Measurements from ENCODE around the gene TBC1D9B.

TBC1D9B gene

DNA sequence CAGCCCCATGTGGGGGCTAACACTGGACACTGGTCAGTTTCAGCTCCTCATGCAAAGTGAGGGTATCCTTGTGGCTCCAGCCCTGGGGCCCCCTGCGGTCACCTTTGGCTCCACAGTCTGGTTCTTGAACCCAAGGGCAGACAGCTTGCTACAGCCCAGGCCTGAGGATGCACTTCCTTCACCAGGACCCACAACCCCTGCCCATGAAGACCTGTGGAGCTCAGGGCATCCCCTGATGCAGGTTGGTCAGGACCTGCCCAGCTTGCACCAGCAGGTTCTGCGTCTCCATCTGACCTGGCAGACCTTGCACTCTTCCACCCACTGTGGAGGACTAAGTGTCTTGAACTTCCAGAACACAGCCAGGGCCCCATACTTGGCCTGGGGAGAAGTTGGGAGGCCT is 45.4 kb downstream of the TBC1D9B start:
- Histone ChIP-seq H3K36me3 (replicated peaks) (peaks cover 37% of the 10 kb centered on the region), H3K27ac (no peak overlapping the region), H3K4me3 (ENCODE audit: low read depth, low read length) (no peak overlapping the region), H3K27me3 (replicated peaks) (no peaks in the 10 kb centered on the region)
- DNase-seq: no peak
- in situ Hi-C loops (cut with HindIII; ENCODE audit: low pct_ligation_motif_present, low sequenced_read_pairs): no loop called here
- TF ChIP-seq, protein P1, sequence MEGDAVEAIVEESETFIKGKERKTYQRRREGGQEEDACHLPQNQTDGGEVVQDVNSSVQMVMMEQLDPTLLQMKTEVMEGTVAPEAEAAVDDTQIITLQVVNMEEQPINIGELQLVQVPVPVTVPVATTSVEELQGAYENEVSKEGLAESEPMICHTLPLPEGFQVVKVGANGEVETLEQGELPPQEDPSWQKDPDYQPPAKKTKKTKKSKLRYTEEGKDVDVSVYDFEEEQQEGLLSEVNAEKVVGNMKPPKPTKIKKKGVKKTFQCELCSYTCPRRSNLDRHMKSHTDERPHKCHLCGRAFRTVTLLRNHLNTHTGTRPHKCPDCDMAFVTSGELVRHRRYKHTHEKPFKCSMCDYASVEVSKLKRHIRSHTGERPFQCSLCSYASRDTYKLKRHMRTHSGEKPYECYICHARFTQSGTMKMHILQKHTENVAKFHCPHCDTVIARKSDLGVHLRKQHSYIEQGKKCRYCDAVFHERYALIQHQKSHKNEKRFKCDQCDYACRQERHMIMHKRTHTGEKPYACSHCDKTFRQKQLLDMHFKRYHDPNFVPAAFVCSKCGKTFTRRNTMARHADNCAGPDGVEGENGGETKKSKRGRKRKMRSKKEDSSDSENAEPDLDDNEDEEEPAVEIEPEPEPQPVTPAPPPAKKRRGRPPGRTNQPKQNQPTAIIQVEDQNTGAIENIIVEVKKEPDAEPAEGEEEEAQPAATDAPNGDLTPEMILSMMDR (IDR thresholded peaks at IDR 0.05; ENCODE audit: low read depth, low read length, missing control alignments): no peak

DNA sequence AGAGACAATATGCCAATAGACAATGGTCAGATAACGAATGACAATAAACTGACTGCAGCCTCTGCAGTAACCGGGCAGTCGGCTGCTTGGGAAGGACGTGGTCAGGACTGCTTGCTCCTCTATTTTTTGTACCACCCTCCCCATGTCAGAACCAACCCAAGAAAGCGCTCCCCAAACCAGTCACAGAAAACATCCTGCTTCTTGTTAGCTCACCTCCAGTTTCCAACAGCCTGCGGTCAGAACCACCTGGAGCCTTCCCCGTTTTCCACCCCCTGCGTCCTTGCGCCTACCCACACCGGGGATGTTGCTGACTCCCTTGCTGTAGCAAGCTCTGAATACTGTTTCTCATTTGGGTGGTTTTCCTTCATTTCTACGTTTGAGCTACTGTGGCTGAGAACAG is 47.4 kb downstream of the TBC1D9B start:
- DNase-seq: no peak
- TF ChIP-seq, protein P1 (IDR thresholded peaks at IDR 0.05; ENCODE audit: low read depth, low read length, missing control alignments): no peak
- H3K4me3 ChIP-seq (ENCODE audit: low read depth, low read length): no peak overlapping the region
- H3K27ac ChIP-seq: no peak overlapping the region
- in situ Hi-C loops (cut with HindIII; ENCODE audit: low pct_ligation_motif_present, low sequenced_read_pairs): no loop called here
- no peaks in the 10 kb centered on the region for H3K27me3 ChIP-seq (replicated peaks)
- H3K36me3 ChIP-seq (replicated peaks): peaks cover 28% of the 10 kb centered on the region

GRCh38 chr5:179858586-179859427 is 48.9 kb downstream of the TBC1D9B start, which contains the start of gene MRNIP:
MRNIP (minus strand) TSS chr5:179858817; CDS start chr5:179858796, 21 bp downstream.
- in situ Hi-C loops (cut with HindIII; ENCODE audit: low pct_ligation_motif_present, low sequenced_read_pairs): no loop called here
- TF ChIP-seq, protein P1 (IDR thresholded peaks at IDR 0.05; ENCODE audit: low read depth, low read length, missing control alignments): peak; percentile 21
- H3K4me3 ChIP-seq (ENCODE audit: low read depth, low read length): peak within 1 kb of the TSS; percentile 90
- peaks cover 16% of the 10 kb centered on the region for H3K36me3 ChIP-seq (replicated peaks)
- peak within 1 kb of the TSS; percentile 51 for H3K27ac ChIP-seq
- DNase-seq: peak; percentile 89
- no peaks in the 10 kb centered on the region for H3K27me3 ChIP-seq (replicated peaks)

GRCh38 chr5:179858241-179858585 is 49.5 kb downstream of the TBC1D9B start:
- H3K27ac ChIP-seq: no peak overlapping the region
- no peak for DNase-seq

DNA sequence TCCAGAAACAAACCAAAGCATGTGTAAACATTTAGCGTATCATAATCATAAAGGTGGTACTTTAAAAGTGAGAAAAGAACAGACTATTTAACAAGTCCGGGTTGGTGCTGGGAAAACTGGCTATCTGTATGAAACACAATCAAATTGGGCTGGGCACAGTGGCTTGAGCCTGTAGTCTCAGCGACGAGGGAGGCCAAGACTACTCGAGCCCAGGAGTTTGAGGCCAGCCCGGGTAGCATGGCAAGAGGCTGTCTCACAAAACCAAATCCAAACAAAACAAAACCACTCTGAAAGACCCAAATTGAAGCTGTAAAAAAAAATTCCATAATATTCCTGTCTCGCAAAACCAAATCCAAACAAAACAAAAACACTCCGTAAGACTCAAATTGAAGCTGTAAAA is 53.3 kb downstream of the TBC1D9B start:
- H3K27me3 ChIP-seq (replicated peaks): no peaks in the 10 kb centered on the region
- in situ Hi-C loops (cut with HindIII; ENCODE audit: low pct_ligation_motif_present, low sequenced_read_pairs): no loop called here
- TF ChIP-seq, protein P1 (IDR thresholded peaks at IDR 0.05; ENCODE audit: low read depth, low read length, missing control alignments): no peak
- H3K36me3 ChIP-seq (replicated peaks): peaks cover 18% of the 10 kb centered on the region
- no peak overlapping the region for H3K27ac ChIP-seq
- no peak for DNase-seq
- no peak overlapping the region for H3K4me3 ChIP-seq (ENCODE audit: low read depth, low read length)

More at GRCh38 chr5:179858241-179858585, 49.5 kb downstream of the TBC1D9B start:
- Histone ChIP-seq H3K36me3 (replicated peaks) (peaks cover 10% of the 10 kb centered on the region), H3K27me3 (replicated peaks) (no peaks in the 10 kb centered on the region), H3K4me3 (ENCODE audit: low read depth, low read length) (peak overlapping the region; percentile 90)
- in situ Hi-C loops (cut with HindIII; ENCODE audit: low pct_ligation_motif_present, low sequenced_read_pairs): no loop called here
- TF ChIP-seq, protein P1 (IDR thresholded peaks at IDR 0.05; ENCODE audit: low read depth, low read length, missing control alignments): no peak

Data from brain microvascular endothelial cell (primary cell).